HG03095 (cell line): ENCODE results near the gene ASB18.
"Not testable (repeated sequence)": the region's sequence is repeated elsewhere in the genome, so short reads cannot be mapped to it uniquely, and the experiment has no call there.

Source experiments
- ATAC-seq: cut with Tn5 transposase; IDR thresholded peaks from one replicate; pipeline ENCODE4 v1.9.1; 2021; ENCODE audit warnings: moderate library complexity; ENCODE audit not compliant: unreplicated experiment

ASB18 gene

DNA sequence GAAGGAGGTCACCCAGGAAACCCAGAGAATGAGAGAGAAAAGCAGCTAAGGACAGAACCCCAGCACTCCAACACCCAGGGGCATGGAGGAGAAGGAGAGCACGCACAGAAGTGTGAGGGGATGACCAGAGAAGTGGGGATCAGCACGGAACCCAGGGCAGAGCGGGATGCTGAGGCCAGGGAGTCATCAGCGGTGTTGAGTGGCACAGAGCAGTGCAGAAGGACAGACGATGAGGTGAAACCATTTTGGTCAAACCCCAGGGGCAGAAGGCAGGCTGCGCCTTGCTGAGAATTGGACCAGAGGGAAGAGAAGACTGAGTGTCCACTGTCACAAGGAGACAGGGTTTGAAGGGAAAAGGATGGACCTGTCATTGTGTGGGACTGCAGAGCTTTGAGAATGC, 23.4 kb upstream of the ASB18 start:
- ATAC-seq: no peak

- ATAC-seq: no peak
These were observed 22.8 kb upstream of the ASB18 start for GRCh38 chr2:236286873-236287545.

GRCh38 chr2:236284208-236284607, 20.0 kb upstream of the ASB18 start:
- no peak for ATAC-seq

DNA sequence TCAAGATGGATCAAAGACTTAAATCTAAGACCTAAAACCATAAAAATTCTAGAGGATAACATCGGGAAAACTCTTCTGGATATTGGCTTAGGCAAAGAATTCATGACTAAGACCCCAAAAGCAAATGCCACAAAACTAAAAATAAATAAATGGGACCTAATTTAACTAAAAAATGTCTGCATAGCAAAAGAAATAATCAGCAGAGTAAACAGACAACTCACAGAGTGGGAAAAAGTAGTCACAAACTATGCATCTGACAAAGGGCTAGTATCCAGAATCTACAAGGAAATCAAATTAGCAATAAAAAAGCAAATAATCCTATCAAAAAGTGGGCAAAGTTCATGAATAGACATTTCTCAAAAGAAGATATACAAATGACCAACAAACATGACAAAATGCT, 18.2 kb upstream of the ASB18 start:
- ATAC-seq: no peak

DNA sequence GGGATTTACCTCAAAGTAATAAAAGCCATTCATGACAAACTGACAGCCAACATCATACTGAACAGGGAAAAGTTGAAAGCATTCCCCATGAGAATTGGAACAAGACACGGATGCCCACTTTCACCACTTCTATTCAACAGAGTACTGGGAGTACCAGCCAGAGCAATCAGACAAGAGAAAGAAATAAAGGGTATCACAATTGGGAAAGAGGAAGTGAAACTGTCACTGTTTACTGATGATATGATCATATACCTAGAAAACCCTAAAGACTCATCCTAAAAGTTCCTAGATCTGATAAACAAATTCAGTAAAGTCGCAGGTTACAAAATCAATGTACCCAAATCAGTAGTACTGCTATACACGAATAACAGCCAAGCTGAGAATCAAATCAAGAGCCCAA, 17.2 kb upstream of the ASB18 start:
- no peak for ATAC-seq

DNA sequence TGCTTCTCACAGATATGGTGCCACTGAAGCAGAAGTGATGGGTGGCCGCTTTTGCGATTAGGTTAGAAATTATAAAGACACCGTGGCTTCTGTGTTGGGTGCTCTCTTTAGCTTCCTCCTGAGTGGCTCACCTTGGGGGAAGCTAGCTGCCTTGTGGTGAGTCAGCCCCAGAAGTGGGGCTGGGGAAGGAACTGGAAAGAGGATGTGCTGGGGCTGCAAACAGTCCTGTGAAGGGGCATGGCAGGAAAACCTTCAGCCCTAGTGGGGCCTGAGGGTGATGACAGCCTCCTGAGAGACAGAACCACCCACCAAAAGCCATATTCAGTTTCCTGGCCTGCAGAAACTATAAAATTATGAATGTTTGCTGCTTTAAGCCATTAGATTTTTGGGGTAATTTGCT, 8.9 kb upstream of the ASB18 start:
- ATAC-seq: no peak

- ATAC-seq: no peak
These were observed 7.6 kb upstream of the ASB18 start for GRCh38 chr2:236271851-236272250.

DNA sequence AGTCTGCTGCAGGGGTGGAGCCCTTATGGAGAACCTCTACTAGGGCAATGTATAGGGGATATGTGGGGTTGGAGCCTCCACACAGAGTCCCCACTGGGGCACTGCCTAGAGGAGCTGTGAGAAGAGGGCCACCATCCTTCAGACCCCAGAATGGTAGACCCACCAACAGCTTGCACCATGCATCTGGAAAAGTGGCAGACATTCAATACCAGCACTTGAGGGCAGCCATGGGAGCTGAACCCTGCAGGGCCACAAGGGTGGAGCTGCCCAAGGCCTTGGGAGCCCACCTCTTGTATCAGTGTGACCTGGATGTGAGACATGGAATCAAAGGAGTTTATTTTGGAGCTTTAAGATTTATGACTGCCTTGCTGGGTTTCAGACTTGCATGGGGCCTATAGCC, 5.7 kb upstream of the ASB18 start:
- ATAC-seq: not testable (repeated sequence)

DNA sequence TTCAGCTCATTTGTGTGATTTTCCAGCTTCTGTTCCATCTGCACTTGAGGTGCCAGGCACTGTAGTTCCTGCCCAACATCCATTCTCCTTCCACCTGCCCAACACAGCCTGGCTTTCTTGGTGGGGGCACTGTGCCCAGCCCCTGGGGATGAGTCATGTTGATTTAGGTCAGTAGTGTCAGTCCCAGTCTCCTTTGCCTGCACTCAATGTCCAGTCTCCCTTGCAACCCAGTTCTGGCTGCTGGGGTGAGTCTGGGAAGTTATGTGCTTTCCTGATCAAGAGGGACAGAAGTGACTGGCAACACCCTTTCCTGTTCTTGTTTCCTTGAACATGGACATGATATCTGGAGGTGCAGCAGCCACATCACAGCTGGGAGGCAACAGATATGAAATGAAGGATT, 1.5 kb upstream of the ASB18 start:
- ATAC-seq: no peak

GRCh38 chr2:236262238-236262637, 2.0 kb downstream of the ASB18 start:
- ATAC-seq: no peak

DNA sequence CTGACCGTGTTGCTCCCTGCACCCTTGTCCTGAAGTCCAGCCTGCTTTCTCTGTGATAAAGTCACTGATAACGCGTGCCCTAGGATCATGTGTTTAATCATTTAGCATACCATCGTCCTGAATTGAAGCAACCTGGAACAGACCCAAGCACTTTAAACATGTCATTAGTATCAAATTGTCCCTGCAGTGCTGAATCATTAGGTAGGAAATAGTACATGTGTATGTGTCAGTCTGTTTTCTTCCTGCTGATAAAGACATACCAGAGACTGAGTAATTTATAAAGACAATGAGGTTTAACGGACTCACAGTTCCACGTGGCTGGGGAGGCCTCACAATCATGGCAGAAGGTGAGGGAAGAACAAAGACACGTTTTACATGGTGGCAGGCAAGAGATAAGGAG, 2.8 kb downstream of the ASB18 start:
- no peak for ATAC-seq

GRCh38 chr2:236259371-236259770, 4.8 kb downstream of the ASB18 start:
- no peak for ATAC-seq

DNA sequence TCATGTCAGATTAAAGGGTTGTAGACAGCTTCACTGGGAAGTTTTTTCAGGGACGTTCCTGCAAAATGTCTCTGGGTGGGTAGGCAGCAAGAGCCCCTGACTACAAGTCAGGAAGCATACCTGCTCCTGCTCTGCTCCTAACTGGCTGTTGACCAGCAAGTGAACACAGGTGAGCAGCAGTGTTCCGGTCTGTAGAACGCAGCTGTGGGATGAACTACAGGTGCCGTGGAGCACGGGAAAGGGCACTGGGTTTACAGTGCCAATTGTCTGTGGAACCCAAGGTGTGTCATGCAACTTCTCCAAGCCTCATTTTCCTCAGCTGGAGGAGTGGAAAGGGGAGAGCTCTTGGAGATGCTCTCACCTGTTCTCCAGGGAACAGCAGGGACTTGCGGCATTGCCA, 6.6 kb downstream of the ASB18 start:
- ATAC-seq: no peak

DNA sequence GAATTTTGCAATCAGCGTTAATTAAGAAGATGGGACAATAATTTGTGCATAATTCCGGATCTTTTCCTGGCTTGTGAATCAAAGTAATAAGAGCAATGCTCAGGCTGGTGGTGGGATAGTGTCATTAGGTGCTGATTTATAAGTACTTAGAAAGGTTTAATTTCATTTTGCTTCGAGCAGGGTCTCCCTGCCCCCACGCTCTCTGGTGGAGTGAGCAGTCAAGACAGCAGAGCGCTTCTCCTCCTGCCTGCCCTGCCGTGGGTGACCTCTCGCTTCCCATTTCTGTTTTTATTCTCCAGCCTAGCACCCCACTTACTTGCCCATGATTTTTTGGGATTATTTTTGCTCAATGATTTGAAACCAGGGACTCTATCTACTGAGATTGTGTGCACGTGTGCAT, 7.1 kb downstream of the ASB18 start:
- no peak for ATAC-seq

- no peak for ATAC-seq
These were observed 7.7 kb downstream of the ASB18 start for GRCh38 chr2:236256366-236256985.

DNA sequence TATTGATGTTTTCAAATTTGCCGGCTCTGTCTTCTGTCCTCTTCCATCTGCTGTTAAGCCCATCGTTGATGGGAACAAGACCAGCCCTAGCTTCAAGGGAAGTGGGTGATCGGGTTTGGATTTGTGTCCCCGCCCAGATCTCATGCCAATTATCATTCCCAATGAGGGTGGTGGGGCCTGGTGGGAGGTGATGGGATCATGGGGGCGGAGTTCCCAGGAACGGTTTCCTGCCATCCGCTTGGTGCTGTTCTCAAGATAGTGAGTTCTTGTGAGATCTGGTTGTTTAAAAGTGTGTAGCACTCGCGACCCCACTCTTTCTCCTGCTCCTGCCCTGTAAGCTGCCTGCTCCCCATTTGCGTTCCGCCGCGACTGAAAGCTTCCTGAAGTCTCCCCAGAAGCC, 9.5 kb downstream of the ASB18 start:
- no peak for ATAC-seq

- ATAC-seq: no peak
These were observed 10.2 kb downstream of the ASB18 start for GRCh38 chr2:236254001-236254400.

- no peak for ATAC-seq
These were observed 11.6 kb downstream of the ASB18 start for GRCh38 chr2:236252602-236253001.

GRCh38 chr2:236250909-236251579, 13.2 kb downstream of the ASB18 start:
- ATAC-seq: no peak

DNA sequence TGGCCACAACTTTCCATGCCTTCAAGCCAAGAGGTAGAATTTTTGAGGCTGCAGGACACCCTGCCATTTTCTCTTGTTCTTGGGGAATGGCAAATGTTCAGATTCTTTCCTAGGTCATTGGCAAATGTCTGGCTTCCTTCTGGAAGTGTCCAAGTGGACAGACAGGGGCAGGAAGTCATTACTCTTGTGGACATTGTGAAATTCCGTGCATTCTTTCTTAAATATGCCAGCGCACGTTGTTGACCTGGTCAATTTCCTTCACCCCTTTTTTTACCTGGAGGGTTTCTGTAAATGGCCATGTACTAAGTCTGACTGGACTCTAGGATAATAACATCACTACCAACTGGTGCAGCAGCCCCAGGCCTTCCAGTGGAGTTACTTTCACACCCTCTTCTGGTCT, 13.9 kb downstream of the ASB18 start:
- ATAC-seq: no peak

DNA sequence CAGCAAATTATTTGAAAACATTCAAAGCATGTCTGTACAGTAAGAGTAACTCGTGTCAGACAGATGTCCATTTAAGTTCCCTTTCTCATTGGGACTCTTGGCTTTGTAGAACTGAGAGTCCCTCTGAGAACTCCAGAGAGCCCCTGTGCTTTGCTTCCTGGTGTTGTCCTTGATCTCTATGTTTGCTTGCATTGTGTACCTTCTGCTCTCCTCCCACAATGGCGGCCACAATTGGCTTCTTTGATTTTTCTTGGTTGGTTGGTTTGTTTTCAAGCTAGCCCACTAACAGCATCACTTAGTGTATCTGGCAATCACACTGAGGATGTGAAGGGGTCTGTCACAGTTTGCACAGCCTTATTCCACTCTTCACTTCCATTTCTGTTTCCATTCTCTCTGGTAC, 15.1 kb downstream of the ASB18 start:
- ATAC-seq: no peak

- no peak for ATAC-seq
These were observed 17.4 kb downstream of the ASB18 start for GRCh38 chr2:236246711-236247246.
